Measurements from ENCODE around the gene IRF9.
"Not testable (repeated sequence)": the region's sequence is repeated elsewhere in the genome, so short reads cannot be mapped to it uniquely, and the experiment has no call there.

Gene IRF9

GRCh38 chr14:24197056-24197450 is 36.0 kb downstream of the IRF9 start:
- Histone ChIP-seq H3K23ac (ENCODE audit: low read depth, low read length, poor library complexity) (no peak overlapping the region), H3K18ac (ENCODE audit: low read length) (no peak overlapping the region), H4K8ac (ENCODE audit: low read depth, low read length) (no peak overlapping the region), H2AFZ (ENCODE audit: low read length) (no peak overlapping the region), H3K4me3 (ENCODE audit: low read length in 2 of 2) (no peak overlapping the region), H3K27me3 (ENCODE audit: control insufficient read depth in 3 of 3, insufficient read depth in 3 of 3, low read depth in 1 of 3, low read length in 3 of 3) (peaks cover 0 to 2% (median 0%) of the 10 kb centered on the region in 3 experiments), H3K14ac (ENCODE audit: low read length) (no peak overlapping the region), H4K91ac (ENCODE audit: low read depth, low read length, poor library complexity) (no peak overlapping the region), H2BK15ac (ENCODE audit: low read length) (no peak overlapping the region), H3K4ac (ENCODE audit: low read length) (no peak overlapping the region), H2AK5ac (ENCODE audit: low read depth, low read length) (no peak overlapping the region), H3K9ac (ENCODE audit: low read depth, low read length, poor library complexity) (no peak overlapping the region), H2BK120ac (ENCODE audit: low read depth, low read length) (no peak overlapping the region), H3K9me3 (replicated peaks in 1 of 2; ENCODE audit: control insufficient read depth in 2 of 2, insufficient read depth in 1 of 2, low read depth in 1 of 2, low read length in 2 of 2) (peaks cover 3 to 7% of the 10 kb centered on the region in 2 donors), H3K79me1 (ENCODE audit: low read depth, low read length) (peaks cover 3% of the 10 kb centered on the region), H3K27ac (replicated peaks; ENCODE audit: low read length) (no peak overlapping the region), H3K4me1 (ENCODE audit: control insufficient read depth in 2 of 2, insufficient read depth in 1 of 2, low read depth in 1 of 2, low read length in 2 of 2) (peaks cover 2 to 5% of the 10 kb centered on the region in 2 donors), H2BK5ac (ENCODE audit: low read length) (no peak overlapping the region), H3K4me2 (ENCODE audit: insufficient read depth, low read length, poor library complexity, severe bottlenecking) (no peak overlapping the region), H3K36me3 (replicated peaks in 1 of 2; ENCODE audit: control insufficient read depth in 2 of 2, insufficient read depth in 2 of 2, low read length in 2 of 2) (peaks cover 19 to 47% of the 10 kb centered on the region in 2 donors), H2BK12ac (ENCODE audit: low read length) (no peak overlapping the region)
- no CpG with 5 or more reads among the region's 2 CpGs for WGBS, 2 donors (ENCODE audit: extremely low coverage in 2 of 2, insufficient read length in 2 of 2, insufficient replicate concordance in 1 of 2)
- no peak for DNase-seq (ENCODE audit: low spot score)

- no peak overlapping the region for H3K27ac ChIP-seq (replicated peaks; ENCODE audit: low read length)
Measured at GRCh38 chr14:24198814-24199524, 37.9 kb downstream of the IRF9 start.

GRCh38 chr14:24202538-24202937 is 41.5 kb downstream of the IRF9 start:
- H2BK12ac ChIP-seq (ENCODE audit: low read length); H2BK15ac ChIP-seq (ENCODE audit: low read length); H3K9ac ChIP-seq (ENCODE audit: low read depth, low read length, poor library complexity); H2AFZ ChIP-seq (ENCODE audit: low read length); H3K4ac ChIP-seq (ENCODE audit: low read length); H4K8ac ChIP-seq (ENCODE audit: low read depth, low read length); H3K4me1 ChIP-seq (ENCODE audit: control insufficient read depth in 2 of 2, insufficient read depth in 1 of 2, low read depth in 1 of 2, low read length in 2 of 2); H3K9me3 ChIP-seq (replicated peaks in 1 of 2; ENCODE audit: control insufficient read depth in 2 of 2, insufficient read depth in 1 of 2, low read depth in 1 of 2, low read length in 2 of 2); H3K23ac ChIP-seq (ENCODE audit: low read depth, low read length, poor library complexity); H3K27me3 ChIP-seq (ENCODE audit: control insufficient read depth in 3 of 3, insufficient read depth in 3 of 3, low read depth in 1 of 3, low read length in 3 of 3); H3K27ac ChIP-seq (replicated peaks; ENCODE audit: low read length); H2BK120ac ChIP-seq (ENCODE audit: low read depth, low read length); H3K79me1 ChIP-seq (ENCODE audit: low read depth, low read length); H2AK5ac ChIP-seq (ENCODE audit: low read depth, low read length); H2BK5ac ChIP-seq (ENCODE audit: low read length); H3K4me3 ChIP-seq (ENCODE audit: low read length in 2 of 2); H3K18ac ChIP-seq (ENCODE audit: low read length); H3K4me2 ChIP-seq (ENCODE audit: insufficient read depth, low read length, poor library complexity, severe bottlenecking); H3K14ac ChIP-seq (ENCODE audit: low read length); DNase-seq (ENCODE audit: low spot score); H4K91ac ChIP-seq (ENCODE audit: low read depth, low read length, poor library complexity): not testable (repeated sequence)
- no CpG with 5 or more reads among the region's 8 CpGs for WGBS, 2 donors (ENCODE audit: extremely low coverage in 2 of 2, insufficient read length in 2 of 2, insufficient replicate concordance in 1 of 2)
- H3K36me3 ChIP-seq (replicated peaks in 1 of 2; ENCODE audit: control insufficient read depth in 2 of 2, insufficient read depth in 2 of 2, low read length in 2 of 2): peaks cover 24 to 70% of the 10 kb centered on the region in 2 donors

More at GRCh38 chr14:24198814-24199524, 37.9 kb downstream of the IRF9 start:
- Histone ChIP-seq H4K8ac (ENCODE audit: low read depth, low read length) (no peak overlapping the region), H3K4me1 (ENCODE audit: control insufficient read depth in 2 of 2, insufficient read depth in 1 of 2, low read depth in 1 of 2, low read length in 2 of 2) (peaks cover 2 to 5% of the 10 kb centered on the region in 2 donors), H2BK120ac (ENCODE audit: low read depth, low read length) (no peak overlapping the region), H2BK5ac (ENCODE audit: low read length) (no peak overlapping the region), H2BK15ac (ENCODE audit: low read length) (no peak overlapping the region), H3K27me3 (ENCODE audit: control insufficient read depth in 3 of 3, insufficient read depth in 3 of 3, low read depth in 1 of 3, low read length in 3 of 3) (peaks cover 0 to 2% (median 0%) of the 10 kb centered on the region in 3 experiments), H2BK12ac (ENCODE audit: low read length) (no peak overlapping the region), H3K79me1 (ENCODE audit: low read depth, low read length) (peaks cover 1% of the 10 kb centered on the region), H3K9ac (ENCODE audit: low read depth, low read length, poor library complexity) (peak overlapping the region; percentile 72), H3K36me3 (replicated peaks in 1 of 2; ENCODE audit: control insufficient read depth in 2 of 2, insufficient read depth in 2 of 2, low read length in 2 of 2) (peaks cover 8 to 46% of the 10 kb centered on the region in 2 donors), H3K4ac (ENCODE audit: low read length) (no peak overlapping the region), H3K4me2 (ENCODE audit: insufficient read depth, low read length, poor library complexity, severe bottlenecking) (no peak overlapping the region), H3K18ac (ENCODE audit: low read length) (no peak overlapping the region), H3K23ac (ENCODE audit: low read depth, low read length, poor library complexity) (no peak overlapping the region), H3K9me3 (replicated peaks in 1 of 2; ENCODE audit: control insufficient read depth in 2 of 2, insufficient read depth in 1 of 2, low read depth in 1 of 2, low read length in 2 of 2) (peaks cover 3 to 7% of the 10 kb centered on the region in 2 donors), H3K4me3 (ENCODE audit: low read length in 2 of 2) (no peak overlapping the region), H2AK5ac (ENCODE audit: low read depth, low read length) (no peak overlapping the region), H2AFZ (ENCODE audit: low read length) (no peak overlapping the region), H3K14ac (ENCODE audit: low read length) (no peak overlapping the region), H4K91ac (ENCODE audit: low read depth, low read length, poor library complexity) (no peak overlapping the region)
- WGBS, 2 donors (ENCODE audit: extremely low coverage in 2 of 2, insufficient read length in 2 of 2, insufficient replicate concordance in 1 of 2): no CpG with 5 or more reads among the region's 7 CpGs
- DNase-seq (ENCODE audit: low spot score): no peak

GRCh38 chr14:24203249-24203886 is 42.3 kb downstream of the IRF9 start:
- not testable (repeated sequence) for H2BK5ac ChIP-seq (ENCODE audit: low read length); H2BK120ac ChIP-seq (ENCODE audit: low read depth, low read length); H3K4me3 ChIP-seq (ENCODE audit: low read length in 2 of 2); H2BK15ac ChIP-seq (ENCODE audit: low read length); H3K23ac ChIP-seq (ENCODE audit: low read depth, low read length, poor library complexity); H2BK12ac ChIP-seq (ENCODE audit: low read length); H3K4me1 ChIP-seq (ENCODE audit: control insufficient read depth in 2 of 2, insufficient read depth in 1 of 2, low read depth in 1 of 2, low read length in 2 of 2); H3K9me3 ChIP-seq (replicated peaks in 1 of 2; ENCODE audit: control insufficient read depth in 2 of 2, insufficient read depth in 1 of 2, low read depth in 1 of 2, low read length in 2 of 2); H3K18ac ChIP-seq (ENCODE audit: low read length); H3K14ac ChIP-seq (ENCODE audit: low read length); H4K8ac ChIP-seq (ENCODE audit: low read depth, low read length); H3K27me3 ChIP-seq (ENCODE audit: control insufficient read depth in 3 of 3, insufficient read depth in 3 of 3, low read depth in 1 of 3, low read length in 3 of 3); H2AK5ac ChIP-seq (ENCODE audit: low read depth, low read length); H2AFZ ChIP-seq (ENCODE audit: low read length); H3K4ac ChIP-seq (ENCODE audit: low read length); H3K4me2 ChIP-seq (ENCODE audit: insufficient read depth, low read length, poor library complexity, severe bottlenecking); H3K79me1 ChIP-seq (ENCODE audit: low read depth, low read length); H3K9ac ChIP-seq (ENCODE audit: low read depth, low read length, poor library complexity); H3K27ac ChIP-seq (replicated peaks; ENCODE audit: low read length); DNase-seq (ENCODE audit: low spot score); H4K91ac ChIP-seq (ENCODE audit: low read depth, low read length, poor library complexity)
- H3K36me3 ChIP-seq (replicated peaks in 1 of 2; ENCODE audit: control insufficient read depth in 2 of 2, insufficient read depth in 2 of 2, low read length in 2 of 2): peaks cover 28 to 78% of the 10 kb centered on the region in 2 donors
- WGBS, 2 donors (ENCODE audit: extremely low coverage in 2 of 2, insufficient read length in 2 of 2, insufficient replicate concordance in 1 of 2): no CpG with 5 or more reads among the region's 16 CpGs
